GM23338 (cell line): ENCODE results near the gene CUL7. TPM values are rescaled to one million over a fixed set of nuclear protein-coding genes. Genes with fewer than 3 reads are reported as not detected.

Source experiments
- ATAC-seq: fragments of 200-7000 bp; cut with Tn5 transposase; 3 replicates; pipeline ENCODE4 v1.9.1; 2020
- DNase-seq: peaks from one replicate; pipeline ENCODE4 v3.0.0-alpha.2; 2015; ENCODE audit warnings: low spot score
- H2AFZ ChIP-seq: fragments of 200-600 bp; sonication (generic); 2 replicates; pipeline ENCODE4 v1.8.0; 2016; ENCODE audit warnings: antibody characterized with exemption, mild to moderate bottlenecking, moderate library complexity
- H3F3A ChIP-seq: fragments of 200-600 bp; sonication (generic); replicated peaks from 2 replicates; pipeline ENCODE4 v1.8.0; 2017; ENCODE audit warnings: antibody characterized with exemption, mixed run types, low read depth
- H3K27ac ChIP-seq: fragments of 200-600 bp; sonication (generic); 2 replicates; pipeline ENCODE4 v1.6.1; 2016; ENCODE audit warnings: low read depth
- H3K27me3 ChIP-seq: fragments of 200-600 bp; sonication (generic); 2 replicates; pipeline ENCODE4 v1.8.0; 2016; ENCODE audit warnings: mild to moderate bottlenecking, mixed run types, moderate library complexity; ENCODE audit not compliant: insufficient read depth
- H3K36me3 ChIP-seq: fragments of 200-600 bp; sonication (generic); 2 replicates; pipeline ENCODE4 v1.8.0; 2016; ENCODE audit warnings: mild to moderate bottlenecking; ENCODE audit not compliant: insufficient read depth
- H3K4me1 ChIP-seq: fragments of 200-600 bp; sonication (generic); 2 replicates; pipeline ENCODE4 v1.8.0; 2016; ENCODE audit warnings: mild to moderate bottlenecking, moderate library complexity; ENCODE audit not compliant: insufficient read depth
- H3K4me2 ChIP-seq: fragments of 200-600 bp; sonication (generic); 2 replicates; pipeline ENCODE4 v1.7.1; 2017; ENCODE audit warnings: mixed run types
- H3K4me3 ChIP-seq: fragments of 200-600 bp; sonication (generic); 2 replicates; pipeline ENCODE4 v1.6.1; 2016; ENCODE audit warnings: mixed run types
- H3K79me2 ChIP-seq: fragments of 200-600 bp; sonication (generic); replicated peaks from 2 replicates; pipeline ENCODE4 v1.8.0; 2017; ENCODE audit warnings: mild to moderate bottlenecking; ENCODE audit not compliant: insufficient read depth
- H3K9me2 ChIP-seq: fragments of 200-600 bp; sonication (generic); 2 replicates; pipeline ENCODE4 v1.8.0; 2017; ENCODE audit not compliant: insufficient read depth
- H4K20me1 ChIP-seq: fragments of 200-600 bp; sonication (generic); replicated peaks from 2 replicates; pipeline ENCODE4 v1.8.0; 2017; ENCODE audit warnings: mild to moderate bottlenecking; ENCODE audit not compliant: insufficient read depth
- H3K27ac Mint-ChIP-seq: 2 replicates; pipeline ENCODE4 v1.8.0; 2020; ENCODE audit warnings: inconsistent platforms, mild to moderate bottlenecking, moderate library complexity, mixed read lengths
- H3K27me3 Mint-ChIP-seq: 3 replicates; pipeline ENCODE4 v1.8.0; 2022; ENCODE audit warnings: low read depth, mild to moderate bottlenecking, moderate library complexity, mixed read lengths, inconsistent platforms; ENCODE audit not compliant: insufficient read depth, poor library complexity
- H3K36me3 Mint-ChIP-seq: 3 replicates; pipeline ENCODE4 v1.8.0; 2021; ENCODE audit warnings: low read depth, mild to moderate bottlenecking, inconsistent platforms, moderate library complexity, mixed read lengths
- H3K4me1 Mint-ChIP-seq: 3 replicates; pipeline ENCODE4 v1.8.0; 2020; ENCODE audit warnings: mild to moderate bottlenecking, inconsistent platforms, mixed read lengths
- H3K4me3 Mint-ChIP-seq: 3 replicates; pipeline ENCODE4 v1.8.0; 2021; ENCODE audit warnings: moderate library complexity, mild to moderate bottlenecking, inconsistent platforms, mixed read lengths
- H3K9me3 Mint-ChIP-seq: 3 replicates; pipeline ENCODE4 v1.8.0; 2020; ENCODE audit warnings: moderate library complexity, mild to moderate bottlenecking, inconsistent platforms, mixed read lengths
- CREB1 ChIP-seq: fragments of 250-450 bp; sonication (Bioruptor Pico); IDR thresholded peaks from 2 replicates; pipeline ENCODE4 v1.5.0; 2020; ENCODE audit warnings: low read depth, mild to moderate bottlenecking, moderate library complexity
- EZH2 ChIP-seq: fragments of 200-600 bp; sonication (generic); IDR thresholded peaks from one replicate; pipeline ENCODE4 v1.8.0; 2017; ENCODE audit warnings: antibody characterized with exemption, mild to moderate bottlenecking, low read depth; ENCODE audit not compliant: unreplicated experiment
- EZH2phosphoT487 ChIP-seq: fragments of 200-600 bp; sonication (generic); IDR thresholded peaks from one replicate; pipeline ENCODE4 v1.8.1; 2018; ENCODE audit warnings: antibody characterized with exemption; ENCODE audit not compliant: unreplicated experiment
- JUNB ChIP-seq: IDR thresholded peaks from one replicate; pipeline ENCODE4 v1.6.1; 2016; ENCODE audit warnings: antibody characterized with exemption; ENCODE audit not compliant: unreplicated experiment
- NANOG ChIP-seq: IDR thresholded peaks from 2 replicates; pipeline ENCODE4 v1.6.1; 2016; ENCODE audit warnings: antibody characterized with exemption, borderline replicate concordance
- STAT1 ChIP-seq: IDR thresholded peaks from one replicate; pipeline ENCODE4 v1.6.1; 2016; ENCODE audit warnings: antibody characterized with exemption; ENCODE audit not compliant: unreplicated experiment
- ZNF331 ChIP-seq: fragments of 250-450 bp; sonication (Bioruptor Pico); IDR thresholded peaks from 2 replicates; pipeline ENCODE4 v1.5.0; 2020; ENCODE audit warnings: low read depth, mild to moderate bottlenecking, moderate library complexity
- polyA plus RNA-seq: library from polyadenylated mRNA; unstranded; fragments of >200 nt; fragmentation: Nextera tagmentation; extraction: Ambion mirVana; gene quantifications from 2 replicates; pipeline ENCODE4 v1.2.1, GENCODE V29; 2016
- total RNA-seq: library from RNA; depleted of rRNA; stranded (reverse); fragments of >200 nt; shearing (Covaris generic); gene quantifications from 2 replicates; pipeline ENCODE4 v1.2.3, GENCODE V29; 2014
- TF ChIP-seq, protein P1 (sequence below): fragments of 250-450 bp; sonication (Bioruptor Pico); IDR thresholded peaks from 2 replicates; pipeline ENCODE4 v1.5.0; 2020; ENCODE audit warnings: mild to moderate bottlenecking, moderate library complexity

Gene CUL7
- total and polyA plus RNA-seq, 2 experiments from 2014 or later = 3.4 to 13.2 TPM

DNA sequence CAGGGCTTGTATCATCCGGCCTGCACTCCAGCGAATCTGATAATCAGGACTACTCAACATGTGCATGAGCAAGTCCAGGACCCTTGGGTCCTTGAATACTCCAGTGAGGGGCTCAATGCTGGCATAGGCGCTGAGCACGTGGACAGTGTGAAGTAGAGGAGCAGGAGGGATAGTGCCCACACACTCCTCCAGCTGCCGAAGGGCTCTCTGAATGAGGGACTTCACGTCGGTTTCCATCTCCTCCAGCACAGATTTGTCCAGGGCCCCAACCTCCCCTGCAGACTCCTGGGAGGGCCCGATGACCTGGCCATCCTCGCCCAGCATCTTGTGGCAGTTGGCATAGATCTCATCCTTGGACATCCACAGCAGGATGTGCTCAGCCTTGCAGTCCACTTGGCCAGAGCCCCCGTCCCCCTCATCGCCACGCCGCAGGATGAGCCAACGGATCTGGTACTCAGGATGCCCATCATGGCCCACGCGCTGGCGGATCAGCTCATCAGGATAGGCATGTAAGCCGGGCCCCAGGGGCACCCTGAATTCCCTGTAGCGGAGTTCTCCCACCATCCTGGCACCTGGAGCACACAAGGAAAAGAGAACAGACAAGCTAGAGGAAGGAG lies 1.3 kb downstream of the CUL7 start (continued):
- TF ChIP-seq, protein P1, sequence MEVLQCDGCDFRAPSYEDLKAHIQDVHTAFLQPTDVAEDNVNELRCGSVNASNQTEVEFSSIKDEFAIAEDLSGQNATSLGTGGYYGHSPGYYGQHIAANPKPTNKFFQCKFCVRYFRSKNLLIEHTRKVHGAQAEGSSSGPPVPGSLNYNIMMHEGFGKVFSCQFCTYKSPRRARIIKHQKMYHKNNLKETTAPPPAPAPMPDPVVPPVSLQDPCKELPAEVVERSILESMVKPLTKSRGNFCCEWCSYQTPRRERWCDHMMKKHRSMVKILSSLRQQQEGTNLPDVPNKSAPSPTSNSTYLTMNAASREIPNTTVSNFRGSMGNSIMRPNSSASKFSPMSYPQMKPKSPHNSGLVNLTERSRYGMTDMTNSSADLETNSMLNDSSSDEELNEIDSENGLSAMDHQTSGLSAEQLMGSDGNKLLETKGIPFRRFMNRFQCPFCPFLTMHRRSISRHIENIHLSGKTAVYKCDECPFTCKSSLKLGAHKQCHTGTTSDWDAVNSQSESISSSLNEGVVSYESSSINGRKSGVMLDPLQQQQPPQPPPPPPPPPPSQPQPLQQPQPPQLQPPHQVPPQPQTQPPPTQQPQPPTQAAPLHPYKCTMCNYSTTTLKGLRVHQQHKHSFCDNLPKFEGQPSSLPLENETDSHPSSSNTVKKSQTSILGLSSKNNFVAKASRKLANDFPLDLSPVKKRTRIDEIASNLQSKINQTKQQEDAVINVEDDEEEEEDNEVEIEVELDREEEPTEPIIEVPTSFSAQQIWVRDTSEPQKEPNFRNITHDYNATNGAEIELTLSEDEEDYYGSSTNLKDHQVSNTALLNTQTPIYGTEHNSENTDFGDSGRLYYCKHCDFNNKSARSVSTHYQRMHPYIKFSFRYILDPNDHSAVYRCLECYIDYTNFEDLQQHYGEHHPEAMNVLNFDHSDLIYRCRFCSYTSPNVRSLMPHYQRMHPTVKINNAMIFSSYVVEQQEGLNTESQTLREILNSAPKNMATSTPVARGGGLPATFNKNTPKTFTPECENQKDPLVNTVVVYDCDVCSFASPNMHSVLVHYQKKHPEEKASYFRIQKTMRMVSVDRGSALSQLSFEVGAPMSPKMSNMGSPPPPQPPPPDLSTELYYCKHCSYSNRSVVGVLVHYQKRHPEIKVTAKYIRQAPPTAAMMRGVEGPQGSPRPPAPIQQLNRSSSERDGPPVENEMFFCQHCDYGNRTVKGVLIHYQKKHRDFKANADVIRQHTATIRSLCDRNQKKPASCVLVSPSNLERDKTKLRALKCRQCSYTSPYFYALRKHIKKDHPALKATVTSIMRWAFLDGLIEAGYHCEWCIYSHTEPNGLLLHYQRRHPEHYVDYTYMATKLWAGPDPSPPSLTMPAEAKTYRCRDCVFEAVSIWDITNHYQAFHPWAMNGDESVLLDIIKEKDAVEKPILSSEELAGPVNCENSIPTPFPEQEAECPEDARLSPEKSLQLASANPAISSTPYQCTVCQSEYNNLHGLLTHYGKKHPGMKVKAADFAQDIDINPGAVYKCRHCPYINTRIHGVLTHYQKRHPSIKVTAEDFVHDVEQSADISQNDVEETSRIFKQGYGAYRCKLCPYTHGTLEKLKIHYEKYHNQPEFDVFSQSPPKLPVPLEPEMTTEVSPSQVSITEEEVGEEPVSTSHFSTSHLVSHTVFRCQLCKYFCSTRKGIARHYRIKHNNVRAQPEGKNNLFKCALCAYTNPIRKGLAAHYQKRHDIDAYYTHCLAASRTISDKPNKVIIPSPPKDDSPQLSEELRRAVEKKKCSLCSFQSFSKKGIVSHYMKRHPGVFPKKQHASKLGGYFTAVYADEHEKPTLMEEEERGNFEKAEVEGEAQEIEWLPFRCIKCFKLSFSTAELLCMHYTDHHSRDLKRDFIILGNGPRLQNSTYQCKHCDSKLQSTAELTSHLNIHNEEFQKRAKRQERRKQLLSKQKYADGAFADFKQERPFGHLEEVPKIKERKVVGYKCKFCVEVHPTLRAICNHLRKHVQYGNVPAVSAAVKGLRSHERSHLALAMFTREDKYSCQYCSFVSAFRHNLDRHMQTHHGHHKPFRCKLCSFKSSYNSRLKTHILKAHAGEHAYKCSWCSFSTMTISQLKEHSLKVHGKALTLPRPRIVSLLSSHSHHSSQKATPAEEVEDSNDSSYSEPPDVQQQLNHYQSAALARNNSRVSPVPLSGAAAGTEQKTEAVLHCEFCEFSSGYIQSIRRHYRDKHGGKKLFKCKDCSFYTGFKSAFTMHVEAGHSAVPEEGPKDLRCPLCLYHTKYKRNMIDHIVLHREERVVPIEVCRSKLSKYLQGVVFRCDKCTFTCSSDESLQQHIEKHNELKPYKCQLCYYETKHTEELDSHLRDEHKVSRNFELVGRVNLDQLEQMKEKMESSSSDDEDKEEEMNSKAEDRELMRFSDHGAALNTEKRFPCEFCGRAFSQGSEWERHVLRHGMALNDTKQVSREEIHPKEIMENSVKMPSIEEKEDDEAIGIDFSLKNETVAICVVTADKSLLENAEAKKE (CRISPR knock-in tag) = no peak
- no peak for TF ChIP-seq EZH2

DNA sequence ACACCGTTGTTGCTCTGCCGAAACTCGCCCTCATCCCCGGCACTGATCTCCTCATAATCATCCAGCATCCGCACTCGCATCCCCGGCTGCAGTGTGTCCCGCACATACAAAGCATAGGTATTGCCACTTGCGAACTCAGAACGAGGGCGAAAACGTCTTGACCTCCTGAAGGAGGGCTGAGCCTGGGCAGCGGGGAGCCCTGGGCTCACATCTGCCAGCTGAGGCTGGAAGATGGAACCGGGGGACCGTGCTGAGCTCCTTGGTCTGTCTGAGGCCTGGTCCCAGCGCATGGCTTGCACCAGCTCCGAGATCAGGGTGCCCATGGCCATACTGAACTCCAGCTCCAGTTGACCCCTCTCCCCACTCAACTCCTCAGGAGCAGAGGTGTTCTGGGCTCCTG lies 2.7 kb downstream of the CUL7 start:
- no peak overlapping the region for H3K4me3 ChIP-seq
- no peaks in the 10 kb centered on the region for H4K20me1 ChIP-seq
- Mint-ChIP-seq H3K36me3 (peaks cover 40% of the 10 kb centered on the region), H3K27me3 (peaks cover 10% of the 10 kb centered on the region), H3K27ac (no peak overlapping the region; the same call in 1 of the 2 replicates), H3K4me1 (peaks cover 34% of the 10 kb centered on the region), H3K9me3 (no peaks in the 10 kb centered on the region; the same call in 2 of the 3 replicates), H3K4me3 (no peak overlapping the region; the same call in 2 of the 3 replicates)
- H3K36me3 ChIP-seq = no peaks in the 10 kb centered on the region
- no peak for ATAC-seq
- H3K27ac ChIP-seq = no peak overlapping the region
- no peak overlapping the region for H2AFZ ChIP-seq
- H3K27me3 ChIP-seq = no peaks in the 10 kb centered on the region
- H3F3A ChIP-seq = peaks cover 13% of the 10 kb centered on the region; the same call in 1 of the 2 replicates
- H3K4me1 ChIP-seq = peaks cover 8% of the 10 kb centered on the region
- no peaks in the 10 kb centered on the region; the same call in 1 of the 2 replicates for H3K79me2 ChIP-seq
- DNase-seq = no peak
- no peak overlapping the region for H3K4me2 ChIP-seq
- no peaks in the 10 kb centered on the region for H3K9me2 ChIP-seq
- TF ChIP-seq, protein P1 (CRISPR knock-in tag) = no peak
- no peak for TF ChIP-seq EZH2phosphoT487
- no peak for TF ChIP-seq STAT1
- no peak for TF ChIP-seq JUNB
- TF ChIP-seq CREB1 (CRISPR knock-in tag) = no peak
- TF ChIP-seq NANOG = no peak
- TF ChIP-seq ZNF331 (CRISPR knock-in tag) = no peak
- TF ChIP-seq EZH2 = no peak
